ENCODE data around the gene XYLB.

XYLB gene

DNA sequence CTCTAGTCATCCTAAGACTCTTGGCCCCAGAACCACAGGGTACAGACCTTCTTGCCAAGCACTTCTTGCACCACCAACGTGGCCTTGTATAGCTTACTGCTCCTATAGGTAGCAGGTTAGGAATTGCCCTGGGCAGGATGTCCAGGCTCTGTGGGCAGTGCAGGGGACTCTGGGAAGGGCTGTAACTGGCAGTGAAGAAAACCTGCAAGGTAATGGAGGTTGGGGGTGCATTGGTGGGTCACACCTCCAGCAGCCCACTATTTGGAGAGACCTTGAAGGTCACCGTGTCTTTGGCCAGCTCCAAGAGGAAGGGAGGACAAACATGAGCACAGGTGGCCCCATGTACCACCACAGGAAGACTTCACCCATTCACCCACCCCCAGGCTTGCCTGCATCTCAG, 21.3 kb upstream of the XYLB start:
- no peak for DNase-seq

DNA sequence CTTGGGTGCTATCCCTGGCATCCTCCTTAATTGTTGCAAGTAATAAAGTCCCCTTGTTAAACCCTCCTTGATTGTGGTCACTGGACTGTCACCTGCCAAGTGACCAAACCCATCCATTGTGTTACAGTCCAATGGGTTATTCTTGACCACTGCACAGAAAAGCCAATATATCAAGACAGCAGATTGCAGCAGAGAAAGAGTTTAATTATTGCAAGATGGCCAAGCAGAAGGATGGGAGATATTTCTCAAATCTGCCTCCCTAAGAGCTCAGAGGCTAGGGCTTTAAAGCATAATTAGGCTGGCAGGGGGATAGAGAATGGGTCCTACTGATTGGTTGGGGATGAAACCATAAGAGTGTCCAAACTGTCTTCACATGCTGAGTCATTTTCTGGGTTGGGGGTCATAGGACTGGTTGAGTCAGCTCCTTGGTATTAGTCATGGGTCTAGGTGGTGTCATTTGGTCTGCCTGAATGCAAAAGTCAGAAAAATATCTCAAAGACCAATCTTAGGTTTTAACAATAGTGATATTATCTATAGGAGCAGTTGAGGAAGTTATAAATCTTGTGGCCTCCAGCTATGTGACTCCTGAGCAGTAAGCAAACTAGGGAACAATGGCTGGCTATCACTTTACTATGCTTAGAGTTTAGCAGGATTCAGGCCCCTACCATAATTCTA, 19.1 kb upstream of the XYLB start:
- DNase-seq = no peak

DNA sequence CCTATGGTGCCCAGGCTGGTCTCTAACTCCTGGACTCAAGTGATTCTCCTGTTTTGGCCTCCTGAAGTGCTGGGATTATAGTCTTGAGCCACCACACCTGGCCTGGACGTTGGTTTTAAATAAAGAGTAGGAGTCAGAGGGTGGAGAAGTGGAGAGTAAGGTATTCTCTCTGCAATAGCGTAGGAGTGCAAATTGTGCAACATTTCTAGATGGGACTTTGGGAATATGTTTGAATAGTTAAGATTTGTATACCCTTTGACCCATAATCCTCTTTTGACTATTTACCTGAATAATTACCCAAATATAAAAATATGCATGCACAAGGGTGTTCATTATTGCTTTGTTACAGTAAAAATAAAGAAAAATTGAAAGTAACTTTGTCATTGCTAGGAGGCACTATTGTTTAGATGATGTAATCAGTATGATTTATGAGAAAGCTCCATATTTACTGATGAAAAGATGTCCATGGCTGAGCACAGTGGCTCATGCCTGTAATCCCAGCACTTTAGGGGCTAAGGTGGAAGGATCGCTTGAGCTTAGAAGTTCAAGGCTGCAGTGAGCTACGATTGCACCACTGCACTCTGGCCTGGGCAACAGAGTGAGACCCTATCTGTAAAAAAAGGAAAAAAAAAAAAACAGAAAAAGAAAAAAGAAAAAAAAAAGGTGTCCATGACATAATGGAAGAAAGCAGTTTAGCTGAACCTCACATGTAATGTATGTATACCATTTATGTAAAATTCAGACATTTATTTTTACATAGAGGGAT, 15.1 kb upstream of the XYLB start:
- no peak for DNase-seq

DNA sequence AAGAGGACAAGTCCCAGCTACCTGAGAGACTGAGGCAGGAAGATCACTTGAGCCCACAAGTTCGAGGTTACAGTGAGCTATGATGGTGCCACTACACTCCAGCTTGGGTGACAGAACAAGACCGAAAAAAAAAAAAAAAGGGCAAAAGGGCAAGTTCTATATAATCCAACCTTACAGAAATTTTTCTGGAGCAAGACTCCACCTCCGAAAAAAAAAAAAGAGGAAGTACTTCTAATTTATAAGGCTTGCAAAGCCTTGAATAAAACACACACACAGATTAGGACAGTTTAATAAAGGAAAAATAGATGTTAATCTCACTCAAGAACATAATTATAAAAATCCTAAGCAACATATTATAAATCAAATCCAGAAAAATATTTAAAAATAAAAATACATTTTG, 14.4 kb upstream of the XYLB start:
- DNase-seq = no peak

DNA sequence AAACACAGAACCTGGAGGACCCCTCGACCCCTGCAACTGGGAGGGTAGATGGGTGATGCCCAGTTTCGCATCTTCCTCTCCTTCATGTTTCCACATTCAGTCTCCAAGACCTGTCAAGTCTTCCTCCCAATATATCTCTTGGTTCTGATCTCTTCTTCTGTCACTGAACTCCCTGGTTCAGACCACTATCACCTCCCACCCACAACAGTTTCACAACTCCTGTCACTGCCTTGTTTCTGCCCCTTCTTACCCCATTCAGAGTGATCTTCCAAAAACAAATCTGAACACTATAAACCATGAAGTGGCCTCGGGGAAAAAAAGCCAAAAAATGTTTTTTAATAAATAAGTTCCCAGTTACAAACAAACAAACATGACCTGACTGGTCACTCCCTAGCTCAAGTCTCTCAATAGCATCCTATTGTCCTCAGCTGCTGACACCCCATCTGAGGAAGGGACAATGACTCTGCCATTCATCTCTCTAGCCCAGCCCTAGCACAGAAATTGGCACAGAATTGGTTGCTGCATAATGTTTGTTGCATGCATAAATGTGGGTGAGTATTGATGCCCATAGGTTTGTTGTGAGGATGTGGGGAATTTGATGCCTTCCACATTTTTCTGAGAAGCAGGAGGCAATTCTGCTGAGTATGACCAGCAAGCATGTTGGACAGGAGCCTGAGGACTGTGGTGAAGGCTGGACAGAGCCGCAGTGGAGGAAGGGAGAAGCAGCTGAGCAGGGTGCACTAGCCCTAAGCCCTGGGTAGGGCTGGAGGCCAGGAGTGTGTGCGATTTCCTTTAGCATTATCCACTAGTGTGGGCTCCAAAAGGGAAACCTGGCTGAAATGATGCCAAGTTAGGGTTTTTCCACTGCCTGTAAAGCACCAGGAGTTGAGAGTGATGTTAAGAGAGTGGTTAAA, 12.2 kb upstream of the XYLB start:
- DNase-seq = no peak

DNA sequence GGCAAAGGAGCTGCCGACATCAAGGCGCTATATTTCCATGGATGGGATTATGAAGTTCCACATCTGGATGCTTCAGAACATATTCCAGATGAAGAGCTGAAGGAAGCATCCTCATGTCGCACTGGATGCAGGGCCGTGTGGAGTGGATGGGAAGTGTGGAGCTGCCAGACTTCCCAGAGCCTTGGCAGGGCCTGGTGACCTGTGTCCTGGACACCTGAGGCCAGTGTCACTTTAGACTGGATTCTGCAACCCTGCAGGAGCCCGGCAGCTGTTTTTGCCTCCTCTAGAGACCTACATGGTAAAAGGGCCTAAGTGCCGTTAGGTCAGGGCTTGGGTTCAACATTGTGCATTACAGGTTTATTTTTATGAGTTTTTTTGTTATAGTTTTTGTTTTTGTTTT, 11.3 kb upstream of the XYLB start:
- DNase-seq = no peak

DNA sequence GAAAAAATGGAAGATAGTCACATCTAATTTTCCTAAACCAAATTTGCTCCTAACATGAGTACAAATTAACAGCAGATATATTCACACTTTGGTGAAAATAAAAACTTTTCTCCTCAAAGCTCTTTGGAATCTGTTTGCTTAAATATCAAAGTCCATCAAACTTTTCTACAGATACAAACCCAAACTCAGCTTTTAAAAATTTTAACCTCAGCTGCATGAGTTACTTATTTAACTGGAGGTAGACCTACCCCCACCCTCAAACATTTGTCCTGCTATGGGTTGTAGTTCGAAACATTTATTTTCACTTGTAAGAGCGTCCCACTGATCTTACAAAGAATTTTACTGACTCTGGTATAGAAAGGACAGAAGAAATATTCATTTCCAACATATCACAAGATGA, 8.9 kb upstream of the XYLB start:
- no peak for DNase-seq

DNA sequence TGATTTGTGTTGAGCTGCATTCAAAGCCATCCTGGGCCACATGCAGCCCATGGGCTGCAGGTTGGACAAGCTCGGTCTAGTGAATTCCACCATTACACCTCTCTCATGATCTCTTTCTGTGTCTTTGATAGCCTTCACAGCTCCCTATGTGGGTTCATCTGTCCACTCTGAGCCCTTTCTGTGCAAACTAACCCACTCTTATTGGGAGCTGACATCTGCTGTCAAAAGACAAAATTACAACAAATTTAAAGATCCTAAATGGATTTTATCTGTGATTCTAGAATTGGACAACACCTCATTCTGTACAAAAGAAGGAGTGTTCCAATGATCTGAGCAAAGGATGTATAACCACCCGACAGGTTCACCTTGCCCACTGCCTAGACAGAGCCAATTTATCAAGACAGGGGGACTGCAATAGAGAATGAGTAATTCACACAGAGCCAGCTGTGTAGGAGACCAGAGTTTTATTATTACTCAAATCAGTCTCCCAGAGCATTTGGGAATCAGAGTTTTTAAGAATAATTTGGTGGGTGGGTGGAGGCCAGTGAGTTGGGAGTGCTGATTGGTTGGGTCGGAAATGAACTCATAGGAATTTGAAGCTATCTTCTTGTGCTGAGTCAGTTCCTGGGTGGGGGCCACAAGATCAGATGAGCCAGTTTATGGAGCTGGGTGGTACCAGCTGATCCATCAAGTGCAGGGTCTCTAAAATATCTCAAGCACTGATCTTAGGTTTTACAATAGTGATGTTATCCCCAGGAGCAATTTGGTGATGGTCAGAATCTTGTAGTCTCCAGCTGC, 2.6 kb upstream of the XYLB start:
- no peak for DNase-seq

DNA sequence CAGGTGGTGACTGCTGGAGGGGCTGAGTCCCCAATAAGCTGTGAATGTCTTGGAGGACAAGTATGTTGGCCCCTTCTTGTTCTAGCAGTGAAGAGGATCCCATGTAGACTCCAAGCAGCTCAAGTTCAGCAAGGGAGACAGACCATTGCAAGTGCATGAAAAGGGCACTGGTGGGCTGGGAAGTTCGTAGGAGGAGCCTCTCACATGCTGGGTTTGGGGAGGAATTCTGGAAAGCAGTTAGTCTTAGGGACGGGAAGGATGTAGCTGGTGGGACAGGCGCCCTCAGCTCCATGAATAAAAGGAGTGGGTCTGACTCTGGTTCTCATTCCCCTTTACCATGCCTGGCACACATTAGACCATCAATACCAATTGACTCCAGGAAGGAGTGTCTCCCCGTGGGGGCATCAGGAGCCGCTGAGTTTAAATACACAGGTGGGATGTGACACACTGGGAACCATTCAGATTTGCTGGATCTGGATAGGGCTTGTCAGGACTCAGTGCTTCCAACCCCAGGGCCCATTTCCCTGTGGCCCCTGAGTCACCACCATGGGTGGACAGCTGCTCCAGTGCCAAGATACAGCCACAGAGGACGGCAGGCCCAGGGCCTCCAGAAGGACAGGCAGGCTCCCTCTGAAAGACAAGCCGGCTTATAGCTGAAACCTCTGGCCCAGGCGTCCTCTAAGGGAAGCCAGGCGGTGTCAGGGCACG, 552 bp upstream of the XYLB start:
- DNase-seq = no peak

DNA sequence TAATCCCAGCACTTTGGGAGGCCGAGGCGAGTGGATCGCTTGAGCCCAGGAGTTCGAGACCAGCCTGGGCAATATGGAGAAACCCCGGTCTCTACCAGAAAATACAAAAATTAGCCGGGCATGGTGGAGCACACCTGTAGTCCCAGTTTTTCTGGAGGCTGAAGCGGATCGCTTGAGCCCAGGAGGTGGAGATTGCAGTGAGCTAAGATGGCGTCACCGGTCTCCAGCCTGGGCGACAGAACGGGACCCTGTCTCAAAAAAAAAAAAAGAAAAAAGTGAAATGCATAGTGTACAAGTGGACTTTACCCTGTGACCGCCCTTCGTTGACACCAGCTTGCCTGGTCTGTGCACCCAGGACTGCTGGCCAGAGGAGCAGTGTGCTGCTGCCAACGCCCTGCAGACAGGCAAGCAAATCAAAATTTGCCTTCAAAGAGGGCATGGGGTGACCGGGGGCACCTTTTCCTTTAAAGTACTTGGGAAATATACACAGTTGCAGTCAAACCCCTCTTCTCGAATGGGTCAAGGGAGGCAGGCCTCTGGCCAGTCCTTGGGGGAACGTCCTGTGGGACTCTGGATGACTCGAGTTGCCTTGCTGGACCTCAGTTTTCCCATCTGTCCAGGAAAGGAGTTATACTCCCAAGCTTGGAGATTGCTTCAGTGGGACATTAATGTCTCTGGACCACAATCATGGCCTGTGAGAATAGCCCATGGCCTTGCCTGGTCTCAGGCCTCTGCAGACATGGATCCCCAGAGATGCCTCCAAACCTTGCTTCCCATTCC, 1.0 kb downstream of the XYLB start:
- DNase-seq = no peak

DNA sequence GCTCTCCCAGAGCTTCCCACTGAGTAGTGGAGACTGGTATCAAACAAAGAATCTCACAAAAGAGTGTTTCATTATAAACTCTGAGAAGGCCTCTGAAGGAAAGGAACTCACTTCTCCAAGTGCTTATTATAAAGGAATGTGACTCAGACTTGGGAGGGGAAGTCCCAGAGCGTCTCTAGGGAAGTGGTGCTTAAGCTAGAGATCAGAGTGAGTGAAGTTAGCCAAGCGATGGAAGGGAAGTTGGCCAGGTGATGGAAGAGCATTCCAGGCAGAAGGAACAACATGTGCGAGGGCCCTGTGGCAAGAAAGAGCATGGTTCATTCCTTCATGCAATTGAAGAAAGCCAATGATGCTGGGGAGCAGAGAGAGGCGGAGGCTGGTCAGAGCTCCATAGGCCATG, 2.3 kb downstream of the XYLB start:
- DNase-seq = no peak

DNA sequence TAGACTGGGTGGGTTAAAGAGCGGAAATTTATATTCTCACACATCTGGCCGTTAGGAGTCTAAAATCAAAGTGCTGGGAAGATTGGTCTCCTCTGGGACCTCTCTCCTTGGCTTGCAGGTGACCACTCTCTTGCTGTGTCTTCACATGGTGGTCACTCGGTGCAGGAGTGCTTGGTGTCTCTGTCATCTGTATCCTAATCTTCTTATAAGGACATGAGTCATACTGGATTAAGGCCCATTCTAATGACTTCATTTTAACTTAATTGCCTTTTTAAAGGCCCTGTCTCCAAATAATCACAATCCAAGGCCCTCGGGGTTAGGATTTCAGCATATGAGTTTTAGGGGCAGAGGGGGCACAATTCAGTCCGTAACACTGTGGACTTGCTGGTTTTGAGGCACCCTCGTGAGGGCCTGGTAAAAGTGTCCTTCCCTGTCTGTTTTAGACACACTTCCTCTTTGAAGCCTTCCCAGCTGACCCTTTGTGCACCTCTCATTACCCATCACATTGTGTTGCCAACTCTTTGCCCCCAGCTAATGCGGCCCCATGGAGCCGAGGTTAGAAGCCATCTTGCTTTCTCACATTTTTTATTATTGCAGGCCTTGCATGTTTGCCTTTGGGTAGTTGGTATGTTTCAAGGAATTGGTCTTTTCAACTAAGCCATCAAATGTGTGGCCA, 3.2 kb downstream of the XYLB start:
- no peak for DNase-seq

DNA sequence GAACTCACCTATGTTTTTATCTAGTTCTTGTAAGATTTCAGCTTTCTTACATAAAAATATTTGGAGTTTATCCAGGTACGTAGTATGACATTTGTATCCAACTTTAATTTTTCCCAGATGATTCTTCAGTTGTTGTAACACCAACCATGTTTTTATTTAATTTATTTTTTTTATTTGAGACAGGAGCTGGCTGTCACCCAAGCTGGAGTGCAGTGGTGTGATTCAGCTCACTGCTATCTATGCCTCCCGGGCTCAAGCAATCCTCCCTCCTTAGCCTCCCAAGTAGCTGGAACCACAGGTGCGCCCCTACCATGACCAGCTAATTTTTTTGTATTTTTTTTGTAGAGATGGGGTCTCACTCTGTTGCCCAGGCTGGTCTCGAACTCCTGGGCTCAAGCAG, 6.6 kb downstream of the XYLB start:
- DNase-seq = no peak

DNA sequence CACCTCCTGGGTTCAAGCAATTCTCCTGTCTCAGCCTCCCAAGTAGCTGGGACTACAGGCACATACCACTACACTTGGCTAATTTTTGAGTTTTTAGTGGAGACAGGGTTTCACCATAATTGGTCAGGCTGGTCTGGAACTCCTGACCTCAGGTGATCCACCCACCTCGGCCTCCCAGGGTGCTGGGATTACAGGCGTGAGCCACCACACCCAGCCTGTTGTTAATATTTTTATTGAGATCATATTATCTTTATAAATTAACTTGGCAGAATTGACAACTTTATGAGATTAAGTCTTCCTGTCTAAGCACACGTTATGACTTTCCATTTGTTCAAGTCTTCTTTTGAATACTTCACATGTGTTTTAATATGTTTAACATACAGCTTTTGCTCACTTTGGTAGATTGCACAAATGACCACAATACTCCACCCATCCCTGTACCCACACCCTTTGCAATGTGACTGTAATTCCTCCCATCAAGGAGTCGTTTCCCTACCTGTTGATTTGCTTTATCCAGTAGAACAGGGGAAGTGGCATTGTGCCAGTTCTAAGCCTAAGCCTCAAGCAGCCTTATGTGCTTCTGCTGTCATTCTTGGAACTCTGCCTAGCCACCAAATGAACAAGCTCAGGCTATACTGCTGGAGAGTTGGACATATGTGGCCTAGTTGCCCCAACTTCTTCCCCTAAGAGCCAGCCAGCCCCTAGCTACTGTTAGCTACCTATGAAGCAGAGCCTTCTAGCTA, 8.2 kb downstream of the XYLB start:
- no peak for DNase-seq

DNA sequence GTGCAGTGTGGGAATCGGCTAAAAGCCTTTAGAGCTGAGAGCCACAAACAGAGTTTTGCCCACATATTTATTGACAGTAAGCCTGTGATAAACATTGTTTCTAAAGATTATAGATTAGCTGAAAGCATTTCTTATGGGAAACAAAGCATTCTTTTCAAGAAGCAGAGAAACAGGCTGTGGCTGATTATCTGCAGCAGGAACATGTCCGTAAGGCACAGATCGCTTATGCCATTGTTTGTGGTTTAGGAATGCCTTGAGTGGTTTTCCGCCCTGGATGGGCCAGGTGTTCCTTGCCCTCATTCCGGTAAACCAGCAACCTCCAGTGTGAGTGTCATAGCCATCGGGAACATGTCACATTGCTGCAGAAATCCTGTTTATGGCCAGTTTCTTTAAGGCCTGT, 12.5 kb downstream of the XYLB start:
- no peak for DNase-seq

DNA sequence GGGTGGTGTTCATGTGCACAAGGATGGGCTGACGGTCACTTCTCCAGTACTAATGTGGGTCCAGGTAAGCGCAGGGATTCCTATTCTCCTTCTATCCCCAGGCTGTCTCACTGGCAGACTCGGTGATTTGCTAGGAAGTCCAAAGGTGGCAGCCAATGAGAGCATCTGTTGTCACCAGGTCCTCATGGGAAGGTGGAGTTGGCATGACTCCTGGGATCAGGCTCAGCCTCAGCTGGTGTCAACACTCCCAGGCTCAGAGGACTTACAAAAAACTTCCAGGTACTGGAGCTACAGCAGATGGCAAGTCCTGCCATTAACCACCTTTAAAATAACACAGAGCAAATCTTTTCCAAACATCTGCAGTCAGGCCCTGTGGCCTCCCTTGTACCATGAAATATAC, 13.8 kb downstream of the XYLB start:
- no peak for DNase-seq

DNA sequence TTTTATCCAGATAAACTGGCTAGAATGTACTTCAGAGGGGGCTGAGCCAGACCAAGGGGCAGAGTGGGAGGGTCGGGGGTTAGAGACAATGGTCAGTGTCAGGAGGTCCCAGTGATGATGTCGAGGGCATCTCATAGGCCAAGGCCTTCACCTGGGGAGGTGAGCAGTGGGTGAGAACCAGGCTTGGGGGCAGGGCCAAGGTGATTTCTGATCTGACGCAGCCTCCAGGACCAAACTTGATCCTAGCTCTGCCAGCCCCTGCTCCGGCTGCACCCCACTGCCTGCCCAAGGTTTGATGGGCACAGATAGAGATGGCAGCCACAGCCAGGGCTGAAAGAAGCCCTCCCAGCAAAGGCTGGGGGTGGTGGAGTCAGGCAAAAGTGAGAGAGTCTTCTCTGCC, 14.9 kb downstream of the XYLB start:
- no peak for DNase-seq

DNA sequence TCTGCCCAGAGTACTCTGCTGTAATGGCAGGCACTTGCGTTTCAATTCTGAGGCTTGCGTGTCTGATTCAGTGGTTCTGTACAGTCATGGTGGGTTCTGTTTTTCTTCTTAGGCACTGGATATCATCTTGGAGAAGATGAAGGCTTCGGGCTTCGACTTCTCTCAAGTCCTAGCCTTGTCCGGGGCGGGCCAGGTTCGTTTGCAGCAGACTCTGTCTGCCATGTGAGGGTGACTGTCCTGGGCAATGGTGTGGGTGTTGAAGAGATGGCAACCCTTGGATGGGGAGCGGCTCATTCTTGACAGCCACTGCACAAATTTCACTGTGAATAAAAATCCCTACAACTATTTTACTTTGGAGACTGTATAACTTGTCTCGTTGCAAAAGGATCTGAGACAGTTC, 16.2 kb downstream of the XYLB start:
- no peak for DNase-seq

DNA sequence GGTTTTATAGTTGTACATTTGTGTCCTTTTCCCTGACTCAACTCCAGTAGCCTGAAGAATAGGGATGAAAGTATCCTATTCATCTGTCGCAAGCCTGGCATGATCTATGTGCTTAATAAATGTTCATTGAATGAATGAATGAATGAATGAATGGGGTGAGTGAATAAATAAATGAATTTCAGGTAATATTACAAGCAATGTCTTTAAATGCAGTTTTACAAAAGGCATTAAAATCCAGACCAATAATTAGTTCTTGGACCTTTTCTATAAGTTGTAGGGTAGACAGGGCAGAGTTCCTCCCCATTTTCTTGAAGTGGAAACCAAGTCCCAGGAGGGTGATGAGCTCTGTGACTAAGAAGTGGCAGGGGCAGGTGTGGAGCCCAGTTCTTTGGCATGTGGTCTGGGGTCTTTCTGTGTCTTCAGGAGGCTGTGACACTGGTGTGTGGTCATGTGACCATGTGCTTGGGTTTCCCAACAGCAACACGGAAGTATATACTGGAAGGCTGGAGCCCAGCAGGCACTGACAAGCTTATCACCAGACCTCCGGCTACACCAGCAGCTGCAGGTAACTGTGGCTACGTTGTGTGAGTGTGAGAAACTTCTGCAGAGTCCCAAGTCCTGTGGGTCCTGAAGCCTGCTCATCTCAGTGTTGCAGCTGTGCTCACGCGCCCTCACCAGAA, 18.3 kb downstream of the XYLB start:
- no peak for DNase-seq
